Measurements from ENCODE around the gene LMBRD1.
A peak's percentile ranks its signal among the peaks of the same experiment; 100 is the strongest.

LMBRD1 gene

DNA sequence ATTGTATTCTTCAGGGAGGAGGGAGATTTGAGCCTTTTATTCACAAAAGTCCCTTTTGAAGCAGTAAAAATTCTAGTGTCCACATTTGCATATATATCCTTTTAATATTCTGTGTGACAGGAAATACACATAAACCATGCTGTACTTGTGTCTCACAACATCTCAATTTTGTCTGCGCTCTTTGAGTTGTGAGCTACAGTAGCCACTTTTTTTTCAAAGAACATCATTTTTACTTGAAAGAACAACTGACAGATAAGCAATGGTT, 21.3 kb downstream of the LMBRD1 start:
- H3K9me2 ChIP-seq (replicated peaks; ENCODE audit: control insufficient read depth, low read length), result no peaks in the 10 kb centered on the region
- no peaks in the 10 kb centered on the region for H3K27me3 ChIP-seq (ENCODE audit: control insufficient read depth, low read length)
- H3F3A ChIP-seq (ENCODE audit: control insufficient read depth, insufficient read depth), result no peaks in the 10 kb centered on the region
- no peak overlapping the region for H3K27ac ChIP-seq (ENCODE audit: low read depth, low read length)
- H3K9me3 ChIP-seq (ENCODE audit: control insufficient read depth, insufficient read depth, low read length), result no peaks in the 10 kb centered on the region
- H3K4me2 ChIP-seq (ENCODE audit: low read length), result peak overlapping the region; percentile 19; the same call in 1 of the 2 replicates
- peaks cover 9% of the 10 kb centered on the region for H3K79me2 ChIP-seq (ENCODE audit: control insufficient read depth, low read length)
- H3K36me3 ChIP-seq (ENCODE audit: control insufficient read depth, low read length), result peaks cover 36% of the 10 kb centered on the region
- H4K20me1 ChIP-seq (ENCODE audit: control insufficient read depth, insufficient read depth, low read depth, low read length), result no peaks in the 10 kb centered on the region; the same call in 1 of the 2 replicates
- TF ChIP-seq, protein P1, sequence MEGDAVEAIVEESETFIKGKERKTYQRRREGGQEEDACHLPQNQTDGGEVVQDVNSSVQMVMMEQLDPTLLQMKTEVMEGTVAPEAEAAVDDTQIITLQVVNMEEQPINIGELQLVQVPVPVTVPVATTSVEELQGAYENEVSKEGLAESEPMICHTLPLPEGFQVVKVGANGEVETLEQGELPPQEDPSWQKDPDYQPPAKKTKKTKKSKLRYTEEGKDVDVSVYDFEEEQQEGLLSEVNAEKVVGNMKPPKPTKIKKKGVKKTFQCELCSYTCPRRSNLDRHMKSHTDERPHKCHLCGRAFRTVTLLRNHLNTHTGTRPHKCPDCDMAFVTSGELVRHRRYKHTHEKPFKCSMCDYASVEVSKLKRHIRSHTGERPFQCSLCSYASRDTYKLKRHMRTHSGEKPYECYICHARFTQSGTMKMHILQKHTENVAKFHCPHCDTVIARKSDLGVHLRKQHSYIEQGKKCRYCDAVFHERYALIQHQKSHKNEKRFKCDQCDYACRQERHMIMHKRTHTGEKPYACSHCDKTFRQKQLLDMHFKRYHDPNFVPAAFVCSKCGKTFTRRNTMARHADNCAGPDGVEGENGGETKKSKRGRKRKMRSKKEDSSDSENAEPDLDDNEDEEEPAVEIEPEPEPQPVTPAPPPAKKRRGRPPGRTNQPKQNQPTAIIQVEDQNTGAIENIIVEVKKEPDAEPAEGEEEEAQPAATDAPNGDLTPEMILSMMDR (IDR thresholded peaks at IDR 0.05; ENCODE audit: low read depth, low read length, poor library complexity, severe bottlenecking), result no peak
- TF ChIP-seq EZH2phosphoT487 (IDR thresholded peaks at IDR 0.05; ENCODE audit: borderline replicate concordance, low read length), result no peak
- H3K4me1 ChIP-seq (ENCODE audit: control insufficient read depth, low read length), result peaks cover 13% of the 10 kb centered on the region
- H3K4me3 ChIP-seq (ENCODE audit: low read length), result no peak overlapping the region

DNA sequence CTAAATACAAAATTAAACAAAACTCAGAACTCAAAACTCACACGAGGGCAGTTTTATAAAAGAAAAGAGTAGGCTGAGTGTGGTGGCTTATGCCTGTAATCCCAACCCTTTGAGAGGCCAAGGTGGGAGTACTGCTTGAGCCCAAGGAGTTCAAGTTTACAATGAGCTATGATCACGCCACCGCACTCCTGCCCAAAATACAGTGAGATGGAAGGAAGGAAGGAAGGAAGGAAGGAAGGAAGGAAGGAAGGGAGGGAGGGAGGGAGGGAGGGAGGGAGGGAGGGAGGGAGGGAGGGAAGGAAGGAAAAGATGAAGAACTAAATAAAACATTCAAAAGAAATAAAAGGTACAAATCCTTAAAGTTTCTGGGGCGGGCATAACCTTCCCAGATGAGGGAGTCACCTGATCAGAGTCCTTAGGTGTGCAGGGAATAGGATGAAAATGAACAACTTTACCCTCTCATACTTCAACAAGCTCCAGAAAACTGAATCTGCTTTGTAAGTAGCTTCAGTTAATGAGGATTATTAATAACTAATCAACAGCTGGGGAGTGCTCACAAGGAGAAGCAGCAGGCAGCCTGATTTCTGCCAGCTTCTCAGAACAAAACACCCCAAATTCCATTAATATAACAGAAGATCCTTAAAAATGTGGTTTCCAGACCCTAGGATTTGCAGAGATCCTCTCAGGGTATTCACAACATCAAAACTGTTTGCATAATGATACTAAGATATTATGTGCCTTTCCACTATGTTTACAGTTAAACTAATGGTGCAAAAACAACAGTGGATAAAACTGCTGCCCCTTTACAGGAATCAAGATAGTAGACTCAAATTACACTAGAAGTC, 21.8 kb downstream of the LMBRD1 start:
- Histone ChIP-seq H4K20me1 (ENCODE audit: control insufficient read depth, insufficient read depth, low read depth, low read length) (no peaks in the 10 kb centered on the region; the same call in 1 of the 2 replicates), H3K27ac (ENCODE audit: low read depth, low read length) (no peak overlapping the region), H3K9me2 (replicated peaks; ENCODE audit: control insufficient read depth, low read length) (no peaks in the 10 kb centered on the region), H3K9me3 (ENCODE audit: control insufficient read depth, insufficient read depth, low read length) (no peaks in the 10 kb centered on the region), H3F3A (ENCODE audit: control insufficient read depth, insufficient read depth) (no peaks in the 10 kb centered on the region), H3K4me2 (ENCODE audit: low read length) (no peak overlapping the region), H3K4me1 (ENCODE audit: control insufficient read depth, low read length) (peaks cover 13% of the 10 kb centered on the region), H3K27me3 (ENCODE audit: control insufficient read depth, low read length) (no peaks in the 10 kb centered on the region), H3K79me2 (ENCODE audit: control insufficient read depth, low read length) (peaks cover 9% of the 10 kb centered on the region), H3K4me3 (ENCODE audit: low read length) (no peak overlapping the region), H3K36me3 (ENCODE audit: control insufficient read depth, low read length) (peaks cover 31% of the 10 kb centered on the region)
- TF ChIP-seq, protein P1 (IDR thresholded peaks at IDR 0.05; ENCODE audit: low read depth, low read length, poor library complexity, severe bottlenecking), result no peak
- no peak for TF ChIP-seq EZH2phosphoT487 (IDR thresholded peaks at IDR 0.05; ENCODE audit: borderline replicate concordance, low read length)

DNA sequence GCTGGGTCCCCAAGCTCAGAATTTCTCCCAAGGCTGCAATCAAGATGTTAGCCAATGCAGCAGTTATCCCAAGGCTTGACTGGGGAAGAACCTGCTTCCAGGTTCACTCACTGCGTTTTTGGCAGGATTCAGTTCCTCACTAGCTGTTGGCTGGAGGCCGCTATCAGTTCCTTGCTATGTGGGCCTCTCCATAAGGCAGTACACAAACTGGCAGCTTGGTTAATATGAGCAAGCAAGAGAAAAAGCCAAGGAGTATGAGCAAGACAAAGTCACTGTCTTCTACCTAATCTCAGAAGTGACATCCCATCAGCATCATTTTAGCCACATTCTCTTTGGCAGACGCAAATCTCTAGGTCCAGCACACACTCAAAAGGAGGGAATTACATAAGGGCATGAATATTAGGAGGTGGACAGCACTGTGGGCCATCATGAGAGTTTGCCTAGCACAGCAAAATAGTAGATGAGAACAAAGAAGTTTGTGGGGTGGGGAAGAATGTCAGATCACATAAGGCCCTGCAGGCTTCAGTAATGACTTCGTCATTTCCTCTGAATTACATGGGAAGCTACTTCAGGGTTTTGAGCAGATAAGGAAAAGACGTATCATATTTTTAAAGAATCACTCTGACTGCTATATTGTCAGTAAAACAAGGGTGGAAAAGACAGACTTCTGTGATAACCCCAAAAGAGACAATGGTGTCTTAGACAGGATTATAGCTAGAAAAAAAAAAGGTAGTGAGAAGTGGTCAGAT, 25.5 kb downstream of the LMBRD1 start:
- no peaks in the 10 kb centered on the region for H4K20me1 ChIP-seq (ENCODE audit: control insufficient read depth, insufficient read depth, low read depth, low read length)
- no peaks in the 10 kb centered on the region for H3K9me3 ChIP-seq (ENCODE audit: control insufficient read depth, insufficient read depth, low read length)
- peaks cover 17% of the 10 kb centered on the region; the same call in 1 of the 2 replicates for H3K36me3 ChIP-seq (ENCODE audit: control insufficient read depth, low read length)
- H3K79me2 ChIP-seq (ENCODE audit: control insufficient read depth, low read length), result peaks cover 9% of the 10 kb centered on the region
- TF ChIP-seq EZH2phosphoT487 (IDR thresholded peaks at IDR 0.05; ENCODE audit: borderline replicate concordance, low read length), result no peak
- TF ChIP-seq, protein P1 (IDR thresholded peaks at IDR 0.05; ENCODE audit: low read depth, low read length, poor library complexity, severe bottlenecking), result no peak
- H3F3A ChIP-seq (ENCODE audit: control insufficient read depth, insufficient read depth), result no peaks in the 10 kb centered on the region
- H3K4me2 ChIP-seq (ENCODE audit: low read length), result no peak overlapping the region
- no peaks in the 10 kb centered on the region for H3K9me2 ChIP-seq (replicated peaks; ENCODE audit: control insufficient read depth, low read length)
- H3K4me3 ChIP-seq (ENCODE audit: low read length), result no peak overlapping the region
- H3K27ac ChIP-seq (ENCODE audit: low read depth, low read length), result no peak overlapping the region
- H3K27me3 ChIP-seq (ENCODE audit: control insufficient read depth, low read length), result no peaks in the 10 kb centered on the region
- H3K4me1 ChIP-seq (ENCODE audit: control insufficient read depth, low read length), result peaks cover 13% of the 10 kb centered on the region

Data from DOHH2 (cell line).